ENCODE data around the gene ERCC8.
"Not testable (repeated sequence)": the region's sequence is repeated elsewhere in the genome, so short reads cannot be mapped to it uniquely, and the experiment has no call there.

Gene ERCC8, protein sequence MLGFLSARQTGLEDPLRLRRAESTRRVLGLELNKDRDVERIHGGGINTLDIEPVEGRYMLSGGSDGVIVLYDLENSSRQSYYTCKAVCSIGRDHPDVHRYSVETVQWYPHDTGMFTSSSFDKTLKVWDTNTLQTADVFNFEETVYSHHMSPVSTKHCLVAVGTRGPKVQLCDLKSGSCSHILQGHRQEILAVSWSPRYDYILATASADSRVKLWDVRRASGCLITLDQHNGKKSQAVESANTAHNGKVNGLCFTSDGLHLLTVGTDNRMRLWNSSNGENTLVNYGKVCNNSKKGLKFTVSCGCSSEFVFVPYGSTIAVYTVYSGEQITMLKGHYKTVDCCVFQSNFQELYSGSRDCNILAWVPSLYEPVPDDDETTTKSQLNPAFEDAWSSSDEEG

DNA sequence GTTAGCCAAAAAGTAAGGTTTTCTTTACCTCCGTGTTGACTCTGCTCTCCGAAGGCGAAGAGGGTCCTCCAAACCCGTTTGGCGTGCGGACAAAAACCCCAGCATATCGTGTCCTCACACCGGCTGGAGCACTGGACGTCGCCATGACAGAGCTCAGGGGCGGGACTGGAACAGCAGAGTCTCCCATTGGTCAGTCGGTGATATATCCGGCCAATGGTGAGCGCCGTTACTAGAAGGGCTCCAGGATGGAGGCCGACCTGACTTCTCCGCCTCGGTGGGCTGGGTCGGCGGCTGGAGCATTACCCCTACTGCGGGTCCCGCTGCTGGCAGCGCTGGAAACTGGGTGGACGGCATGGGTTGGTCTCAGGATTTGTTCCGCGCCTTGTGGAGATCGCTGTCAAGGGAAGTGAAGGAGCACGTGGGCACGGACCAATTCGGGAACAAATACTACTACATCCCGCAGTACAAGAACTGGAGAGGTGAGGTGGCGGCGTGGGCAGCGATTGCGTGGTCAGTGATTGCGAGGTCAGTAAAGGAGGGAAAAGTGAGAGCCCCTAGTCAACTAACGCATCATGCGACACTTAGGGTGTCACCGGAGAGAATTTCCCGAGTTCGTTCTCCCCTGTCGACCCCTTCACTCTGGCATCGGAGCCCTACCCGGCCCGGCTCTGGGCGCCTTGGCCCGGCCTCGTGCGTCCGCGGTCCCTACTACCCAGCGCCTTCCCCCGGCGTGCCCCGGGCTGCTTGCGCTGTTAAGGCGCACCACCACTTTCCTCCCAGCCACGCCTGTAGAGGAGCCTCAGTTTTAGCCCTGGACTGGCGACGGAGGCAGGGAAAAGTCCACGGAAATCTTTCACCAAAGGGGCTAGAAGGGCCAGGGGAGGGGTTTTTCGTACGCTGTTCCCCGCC lies at the start of gene ERCC8, which contains the start of gene NDUFAF2:
TSS of gene ERCC8 (minus strand) at position 167 of the 909 bp plus-strand sequence. CDS start at position 105, 62 bp downstream.
TSS of gene NDUFAF2 (plus strand) at position 302 of the 909 bp plus-strand sequence. CDS start at position 353, 51 bp downstream.
- H3K4me1 Mint-ChIP-seq = peaks cover 10 to 11% of the 10 kb centered on the region in 2 donors
- ATAC-seq (replicated peaks) = peak; percentile 98
- H3K27ac Mint-ChIP-seq = no peak within 1 kb of the TSS
- H3K36me3 Mint-ChIP-seq = peaks cover 2 to 10% of the 10 kb centered on the region in 2 donors
- no peaks in the 10 kb centered on the region for H3K27me3 Mint-ChIP-seq
- no peaks in the 10 kb centered on the region for H3K9me3 Mint-ChIP-seq
- DNase-seq = peak; percentile 87
- H3K4me3 Mint-ChIP-seq = no peak within 1 kb of the TSS

- Mint-ChIP-seq H3K4me1 (peaks cover 12 to 22% of the 10 kb centered on the region in 2 donors), H3K4me3 (no peak overlapping the region), H3K27me3 (no peaks in the 10 kb centered on the region), H3K27ac (no peak overlapping the region), H3K9me3 (peaks cover 17 to 25% of the 10 kb centered on the region in 2 donors), H3K36me3 (peaks cover 42 to 54% of the 10 kb centered on the region in 2 donors)
- DNase-seq = no peak
- ATAC-seq (replicated peaks) = no peak
Observed at GRCh38 chr5:60993875-60994571, 49.2 kb upstream of the ERCC8 start.

DNA sequence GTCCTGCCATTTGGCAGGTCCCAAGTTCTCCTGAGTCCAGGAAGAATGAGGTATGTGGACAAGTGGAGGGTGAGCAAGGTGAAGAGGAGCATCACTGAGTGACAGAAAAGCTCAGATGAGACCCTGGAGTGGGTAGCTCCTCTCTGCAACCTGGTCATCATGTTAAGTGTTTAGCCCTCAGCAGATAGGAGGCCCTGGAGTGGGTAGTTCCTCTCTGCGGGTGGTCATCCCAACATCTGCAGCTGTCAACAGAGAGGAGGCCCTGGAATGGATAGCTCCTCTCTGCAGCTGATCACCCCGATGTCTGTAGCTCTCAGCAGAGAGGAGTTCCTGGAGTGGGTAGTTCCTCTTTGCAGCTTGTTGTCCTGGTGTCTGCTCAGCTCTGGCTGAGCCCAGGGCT lies 48.6 kb upstream of the ERCC8 start:
- no peak for ATAC-seq (replicated peaks)
- Mint-ChIP-seq H3K27me3 (no peaks in the 10 kb centered on the region), H3K4me1 (peaks cover 12 to 22% of the 10 kb centered on the region in 2 donors), H3K4me3 (no peak overlapping the region), H3K36me3 (peaks cover 42 to 58% of the 10 kb centered on the region in 2 donors), H3K9me3 (peaks cover 20 to 25% of the 10 kb centered on the region in 2 donors), H3K27ac (no peak overlapping the region)
- DNase-seq = no peak

- peaks cover 44 to 61% of the 10 kb centered on the region in 2 donors for H3K36me3 Mint-ChIP-seq
- H3K27ac Mint-ChIP-seq = no peak overlapping the region
- H3K9me3 Mint-ChIP-seq = peaks cover 21 to 26% of the 10 kb centered on the region in 2 donors
- ATAC-seq (replicated peaks) (no peak), DNase-seq (no peak)
- H3K27me3 Mint-ChIP-seq = no peaks in the 10 kb centered on the region
- peaks cover 12 to 24% of the 10 kb centered on the region in 2 donors for H3K4me1 Mint-ChIP-seq
- H3K4me3 Mint-ChIP-seq = no peak overlapping the region
Observed at GRCh38 chr5:60992871-60993270, 48.0 kb upstream of the ERCC8 start.

DNA sequence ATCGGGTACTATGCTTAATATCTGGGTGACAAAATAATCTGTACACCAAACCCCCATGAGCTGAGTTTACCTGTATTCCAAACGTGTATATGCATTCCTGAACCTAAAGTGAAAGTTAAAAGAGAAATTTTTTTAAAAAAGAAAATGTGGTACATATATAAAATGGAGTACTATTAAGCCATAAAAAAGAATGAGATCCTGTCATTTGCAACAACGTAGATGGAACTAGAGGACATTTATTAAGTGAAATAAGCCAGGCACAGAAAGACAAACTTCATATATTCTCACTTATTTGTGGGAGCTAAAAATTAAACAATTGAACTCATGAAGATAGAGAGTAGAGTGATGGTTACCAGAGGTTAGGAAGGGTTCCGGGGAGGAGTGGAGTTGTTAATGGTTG lies 44.9 kb upstream of the ERCC8 start:
- ATAC-seq (replicated peaks) (no peak), DNase-seq (no peak)
- peaks cover 41 to 42% of the 10 kb centered on the region in 2 donors for H3K9me3 Mint-ChIP-seq
- no peak overlapping the region for H3K27ac Mint-ChIP-seq
- peaks cover 58 to 77% of the 10 kb centered on the region in 2 donors for H3K36me3 Mint-ChIP-seq
- no peaks in the 10 kb centered on the region for H3K27me3 Mint-ChIP-seq
- H3K4me3 Mint-ChIP-seq = no peak overlapping the region
- peaks cover 14 to 26% of the 10 kb centered on the region in 2 donors for H3K4me1 Mint-ChIP-seq

- Mint-ChIP-seq H3K4me1 (peaks cover 11 to 19% of the 10 kb centered on the region in 2 donors), H3K9me3 (peaks cover 27 to 33% of the 10 kb centered on the region in 2 donors), H3K36me3 (peaks cover 37 to 59% of the 10 kb centered on the region in 2 donors)
- ATAC-seq (replicated peaks); DNase-seq; H3K4me3 Mint-ChIP-seq; H3K27me3 Mint-ChIP-seq; H3K27ac Mint-ChIP-seq: not testable (repeated sequence)
Observed at GRCh38 chr5:60982127-60982526, 37.3 kb upstream of the ERCC8 start.

- H3K9me3 Mint-ChIP-seq = peaks cover 16 to 23% of the 10 kb centered on the region in 2 donors
- DNase-seq (no peak), ATAC-seq (replicated peaks) (no peak)
- H3K36me3 Mint-ChIP-seq = peaks cover 27 to 48% of the 10 kb centered on the region in 2 donors
- H3K27me3 Mint-ChIP-seq = no peaks in the 10 kb centered on the region
- H3K27ac Mint-ChIP-seq = no peak overlapping the region
- H3K4me3 Mint-ChIP-seq = no peak overlapping the region
- H3K4me1 Mint-ChIP-seq = peaks cover 6% of the 10 kb centered on the region in 2 donors
Observed at GRCh38 chr5:60980511-60980910, 35.6 kb upstream of the ERCC8 start.

GRCh38 chr5:60978968-60979367 lies 34.1 kb upstream of the ERCC8 start:
- ATAC-seq (replicated peaks) (no peak), DNase-seq (no peak)
- peaks cover 19 to 48% of the 10 kb centered on the region in 2 donors for H3K36me3 Mint-ChIP-seq
- H3K27ac Mint-ChIP-seq = no peak overlapping the region
- no peak overlapping the region for H3K4me3 Mint-ChIP-seq
- no peaks in the 10 kb centered on the region for H3K27me3 Mint-ChIP-seq
- peaks cover 6 to 11% of the 10 kb centered on the region in 2 donors for H3K4me1 Mint-ChIP-seq
- H3K9me3 Mint-ChIP-seq = peaks cover 9 to 15% of the 10 kb centered on the region in 2 donors

- peaks cover 19 to 55% of the 10 kb centered on the region in 2 donors for H3K36me3 Mint-ChIP-seq
- no peak for DNase-seq
Observed at GRCh38 chr5:60977956-60978737, 33.3 kb upstream of the ERCC8 start.

GRCh38 chr5:60972231-60972630 lies 27.4 kb upstream of the ERCC8 start:
- peak overlapping the region; percentile 25 for H3K27ac Mint-ChIP-seq
- H3K4me3 Mint-ChIP-seq = no peak overlapping the region
- H3K4me1 Mint-ChIP-seq = peaks cover 5 to 8% of the 10 kb centered on the region in 2 donors
- DNase-seq = peak; percentile 24
- no peaks in the 10 kb centered on the region for H3K27me3 Mint-ChIP-seq
- peaks cover 16 to 17% of the 10 kb centered on the region in 2 donors for H3K9me3 Mint-ChIP-seq
- peak; percentile 75 to 93 for ATAC-seq (replicated peaks)
- peaks cover 11 to 51% of the 10 kb centered on the region in 2 donors for H3K36me3 Mint-ChIP-seq

More at GRCh38 chr5:60977956-60978737, 33.3 kb upstream of the ERCC8 start:
- peaks cover 6 to 11% of the 10 kb centered on the region in 2 donors for H3K4me1 Mint-ChIP-seq
- H3K9me3 Mint-ChIP-seq = peaks cover 9 to 15% of the 10 kb centered on the region in 2 donors
- H3K4me3 Mint-ChIP-seq = no peak overlapping the region
- ATAC-seq (replicated peaks) = no peak
- H3K27ac Mint-ChIP-seq = no peak overlapping the region
- H3K27me3 Mint-ChIP-seq = no peaks in the 10 kb centered on the region

- Mint-ChIP-seq H3K27ac (no peak overlapping the region), H3K9me3 (peaks cover 6 to 8% of the 10 kb centered on the region in 2 donors), H3K4me3 (no peak overlapping the region), H3K27me3 (no peaks in the 10 kb centered on the region), H3K36me3 (peaks cover 9 to 20% of the 10 kb centered on the region in 2 donors), H3K4me1 (peaks cover 6 to 8% of the 10 kb centered on the region in 2 donors)
- DNase-seq (no peak), ATAC-seq (replicated peaks) (no peak)
Observed at GRCh38 chr5:60961685-60962084, 16.8 kb upstream of the ERCC8 start.

DNA sequence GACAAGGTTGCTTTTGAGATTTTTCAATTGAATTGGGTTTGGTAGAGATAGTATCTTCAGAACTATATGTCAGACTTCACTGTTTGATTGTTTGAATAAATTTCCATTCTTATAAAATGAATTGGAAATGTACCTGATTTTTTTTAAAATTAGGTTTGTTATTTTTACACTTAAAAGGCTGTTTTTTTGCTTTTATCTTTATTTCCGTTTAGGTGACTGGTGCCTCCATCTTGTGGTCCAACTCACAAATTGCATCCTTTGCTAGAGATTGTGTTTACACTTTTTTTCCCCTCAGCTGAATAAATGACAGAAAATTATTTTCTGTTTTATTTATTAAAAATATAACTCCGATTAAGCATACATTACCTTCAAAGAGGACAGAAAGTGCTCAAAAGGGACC lies 15.7 kb upstream of the ERCC8 start:
- Mint-ChIP-seq H3K27ac (no peak overlapping the region), H3K9me3 (peaks cover 0 to 2% of the 10 kb centered on the region in 2 donors), H3K36me3 (peaks cover 10 to 14% of the 10 kb centered on the region in 2 donors), H3K27me3 (no peaks in the 10 kb centered on the region), H3K4me1 (peaks cover 8 to 14% of the 10 kb centered on the region in 2 donors), H3K4me3 (no peak overlapping the region)
- no peak for DNase-seq
- ATAC-seq (replicated peaks) = no peak

GRCh38 chr5:60959156-60959555 lies 14.3 kb upstream of the ERCC8 start:
- H3K9me3 Mint-ChIP-seq = peaks cover 3 to 6% of the 10 kb centered on the region in 2 donors
- DNase-seq (no peak), ATAC-seq (replicated peaks) (no peak)
- no peak overlapping the region for H3K4me3 Mint-ChIP-seq
- no peaks in the 10 kb centered on the region for H3K27me3 Mint-ChIP-seq
- H3K36me3 Mint-ChIP-seq = peaks cover 3 to 11% of the 10 kb centered on the region in 2 donors
- peaks cover 4 to 14% of the 10 kb centered on the region in 2 donors for H3K4me1 Mint-ChIP-seq
- no peak overlapping the region for H3K27ac Mint-ChIP-seq
